OCI-LY7 (cell line): ENCODE measurements around the gene VMO1. TPM values are rescaled to one million over a fixed set of nuclear protein-coding genes. Genes with fewer than 3 reads are reported as not detected.

ENCODE experiments used
- BruUV-seq: library from RNA; stranded (reverse); fragments of 400-500 nt; replicated peaks from 2 replicates; lab custom pipeline; 2021; lab: Mats Ljungman, UMichigan
- CTCF ChIA-PET: fragments of 300-600 bp; sonication (Branson Sonifier 250); formaldehyde crosslinking; loops from one replicate; lab custom pipeline; 2022; ENCODE audit warnings: antibody characterized with exemption; ENCODE audit not compliant: unreplicated experiment; lab: Charles Lee
- POLR2A ChIA-PET: fragments of 300-600 bp; sonication (Branson Sonifier 250); formaldehyde crosslinking; loops from one replicate; lab custom pipeline; 2022; ENCODE audit warnings: antibody characterized with exemption; lab: Charles Lee
- DNase-seq: peaks from one replicate; pipeline ENCODE4 v3.0.0-alpha.2; 2015; ENCODE audit warnings: low spot score
- H2AFZ ChIP-seq: fragments of 200-600 bp; sonication (generic), shearing (Covaris generic); 2 replicates; pipeline ENCODE4 v1.6.1; 2014; ENCODE audit warnings: mild to moderate bottlenecking, antibody characterized with exemption, low read length, moderate library complexity
- H3K27ac ChIP-seq: fragments of 200-600 bp; sonication (generic); 2 replicates; pipeline ENCODE4 v1.5.1; 2014; ENCODE audit warnings: mixed run types, low read depth, mild to moderate bottlenecking, moderate library complexity, low read length, inconsistent platforms; ENCODE audit not compliant: poor library complexity, severe bottlenecking
- H3K36me3 ChIP-seq: fragments of 200-600 bp; sonication (generic); 2 replicates; pipeline ENCODE4 v1.6.1; 2014; ENCODE audit warnings: mild to moderate bottlenecking, antibody characterized with exemption, low read length, moderate library complexity, mixed read lengths; ENCODE audit not compliant: insufficient read depth
- H3K4me1 ChIP-seq: fragments of 200-600 bp; sonication (generic); 2 replicates; pipeline ENCODE4 v1.5.1; 2014; ENCODE audit warnings: mild to moderate bottlenecking, low read length; ENCODE audit not compliant: insufficient read depth, poor library complexity, severe bottlenecking
- H3K4me2 ChIP-seq: fragments of 200-600 bp; sonication (generic); 2 replicates; pipeline ENCODE4 v1.6.1; 2014; ENCODE audit warnings: mild to moderate bottlenecking, low read length
- H3K4me3 ChIP-seq: fragments of 200-600 bp; sonication (generic); 2 replicates; pipeline ENCODE4 v1.5.1; 2014; ENCODE audit warnings: mild to moderate bottlenecking, low read depth, low read length; ENCODE audit not compliant: poor library complexity, severe bottlenecking
- H3K79me2 ChIP-seq: fragments of 200-600 bp; sonication (generic); 2 replicates; pipeline ENCODE4 v1.6.1; 2016; ENCODE audit warnings: low read depth, mild to moderate bottlenecking, low read length, moderate library complexity, mixed read lengths; ENCODE audit not compliant: insufficient read depth
- H3K9me2 ChIP-seq: fragments of 200-600 bp; sonication (generic); 2 replicates; pipeline ENCODE4 v1.6.1; 2016; ENCODE audit warnings: mild to moderate bottlenecking, low read length, mixed read lengths; ENCODE audit not compliant: insufficient read depth
- H3K9me3 ChIP-seq: fragments of 200-600 bp; sonication (generic); 2 replicates; pipeline ENCODE4 v1.6.1; 2014; ENCODE audit warnings: mild to moderate bottlenecking, mixed run types, low read length, mixed read lengths
- H4K20me1 ChIP-seq: fragments of 200-600 bp; sonication (generic); 2 replicates; pipeline ENCODE4 v1.6.1; 2014; ENCODE audit warnings: mild to moderate bottlenecking, antibody characterized with exemption, low read length, moderate library complexity, mixed read lengths; ENCODE audit not compliant: insufficient read depth
- CTCF ChIP-seq: fragments of 200-600 bp; sonication (generic); conservative IDR thresholded peaks from 2 replicates; pipeline ENCODE4 v1.5.1; 2014; ENCODE audit warnings: mild to moderate bottlenecking, antibody characterized with exemption, low read length, moderate library complexity, mixed read lengths
- EZH2phosphoT487 ChIP-seq: fragments of 200-600 bp; sonication (generic); IDR thresholded peaks from 2 replicates; pipeline ENCODE4 v1.6.1; 2018; ENCODE audit warnings: low read depth, borderline replicate concordance, mild to moderate bottlenecking, mixed run types, antibody characterized with exemption, low read length, moderate library complexity, mixed read lengths
- intact Hi-C: fragments of 100-400 bp; cut with micrococcal nuclease; formaldehyde crosslinking; loops from one replicate; pipeline ENCODE4 v1.10.0; 2022; ENCODE audit not compliant: unreplicated experiment
- total RNA-seq, 2 experiments: library from RNA; depleted of rRNA in 1 of 2; stranded (reverse); fragments of >200 nt in 1 of 2; shearing (Covaris generic) in 1 of 2; gene quantifications; 2 replicates each; pipeline ENCODE4 v1.2.3, GENCODE V29; 2014 to 2022

The VMO1 gene
- total RNA-seq, 2 experiments from 2014 or later: not detected

GRCh38 chr17:4818276-4818675 is 32.1 kb upstream of the VMO1 start:
- no peaks in the 10 kb centered on the region for H3K36me3 ChIP-seq
- H3K27ac ChIP-seq: no peak overlapping the region
- no peak for TF ChIP-seq EZH2phosphoT487
- no peak for TF ChIP-seq CTCF
- no peaks in the 10 kb centered on the region for H4K20me1 ChIP-seq
- no peak overlapping the region for H3K4me3 ChIP-seq
- no TSS peak for BruUV-seq
- H3K9me2 ChIP-seq: no peaks in the 10 kb centered on the region
- intact Hi-C loops: no loop called here
- DNase-seq: no peak
- no peaks in the 10 kb centered on the region for H3K4me1 ChIP-seq
- H3K9me3 ChIP-seq: no peaks in the 10 kb centered on the region
- H3K4me2 ChIP-seq: no peak overlapping the region
- H2AFZ ChIP-seq: no peak overlapping the region
- ChIA-PET POLR2A (no interaction called here), CTCF (no interaction called here)
- H3K79me2 ChIP-seq: no peaks in the 10 kb centered on the region

- POLR2A ChIA-PET: interaction anchor here (0.5 kb wide), 1 partner anchor 9 kb away, joined by 3 read pairs; no protein-coding TSS in a partner anchor
- intact Hi-C loops: no loop called here
These were observed 30.7 kb upstream of the VMO1 start for GRCh38 chr17:4816826-4817225.

More at GRCh38 chr17:4816826-4817225, 30.7 kb upstream of the VMO1 start:
- Histone ChIP-seq H2AFZ (no peak overlapping the region), H3K4me1 (no peaks in the 10 kb centered on the region), H4K20me1 (no peaks in the 10 kb centered on the region), H3K4me2 (no peak overlapping the region), H3K36me3 (no peaks in the 10 kb centered on the region), H3K9me2 (no peaks in the 10 kb centered on the region), H3K27ac (no peak overlapping the region), H3K9me3 (no peaks in the 10 kb centered on the region), H3K4me3 (no peak overlapping the region), H3K79me2 (no peaks in the 10 kb centered on the region)
- CTCF ChIA-PET: no interaction called here
- DNase-seq: no peak
- TF ChIP-seq EZH2phosphoT487 (no peak), CTCF (no peak)
- BruUV-seq: no TSS peak
